Activated CD4-positive, alpha-beta T cell treated with anti-CD3 and anti-CD28 coated beads, Interleukin-10, Interleukin-2, amounts not matched to agents 100 ng/mL and 50 ng/mL, durations not matched to agents 16 hours and 8 hours (primary cell): ENCODE results near the gene NRF1.
"Not testable (repeated sequence)": the region's sequence is repeated elsewhere in the genome, so short reads cannot be mapped to it uniquely, and the experiment has no call there.

ENCODE experiments used
- DNase-seq: peaks from one replicate; pipeline ENCODE4 v3.0.0-alpha.2; 2020

NRF1 gene

DNA sequence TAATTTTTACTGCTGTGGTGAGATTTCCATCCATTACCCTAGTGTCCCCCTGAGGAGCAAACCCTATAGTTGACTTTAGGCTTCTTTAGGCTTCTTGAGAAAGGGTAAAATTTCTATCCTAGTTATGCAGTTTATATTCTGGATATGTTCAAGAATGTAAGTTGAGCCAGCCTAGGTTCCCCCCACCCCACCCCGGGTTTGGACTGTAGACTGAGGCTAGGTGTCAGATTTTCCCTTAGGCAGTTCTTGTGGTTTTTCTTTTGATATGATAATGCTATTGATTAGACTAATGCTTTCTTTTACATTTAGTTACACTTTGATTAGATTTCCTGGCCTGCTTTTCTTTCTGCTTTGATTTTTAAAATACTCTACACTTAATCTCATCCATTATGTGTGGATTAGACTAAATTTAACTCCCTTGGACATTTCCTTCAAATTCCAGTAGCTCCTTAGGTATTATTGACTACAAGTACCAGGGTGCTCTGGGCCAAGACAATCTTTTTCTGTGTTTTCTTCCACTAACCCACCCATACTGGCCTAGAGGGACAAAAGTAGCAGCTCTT, 37.7 kb downstream of the NRF1 start:
- DNase-seq, result peak; percentile 23

DNA sequence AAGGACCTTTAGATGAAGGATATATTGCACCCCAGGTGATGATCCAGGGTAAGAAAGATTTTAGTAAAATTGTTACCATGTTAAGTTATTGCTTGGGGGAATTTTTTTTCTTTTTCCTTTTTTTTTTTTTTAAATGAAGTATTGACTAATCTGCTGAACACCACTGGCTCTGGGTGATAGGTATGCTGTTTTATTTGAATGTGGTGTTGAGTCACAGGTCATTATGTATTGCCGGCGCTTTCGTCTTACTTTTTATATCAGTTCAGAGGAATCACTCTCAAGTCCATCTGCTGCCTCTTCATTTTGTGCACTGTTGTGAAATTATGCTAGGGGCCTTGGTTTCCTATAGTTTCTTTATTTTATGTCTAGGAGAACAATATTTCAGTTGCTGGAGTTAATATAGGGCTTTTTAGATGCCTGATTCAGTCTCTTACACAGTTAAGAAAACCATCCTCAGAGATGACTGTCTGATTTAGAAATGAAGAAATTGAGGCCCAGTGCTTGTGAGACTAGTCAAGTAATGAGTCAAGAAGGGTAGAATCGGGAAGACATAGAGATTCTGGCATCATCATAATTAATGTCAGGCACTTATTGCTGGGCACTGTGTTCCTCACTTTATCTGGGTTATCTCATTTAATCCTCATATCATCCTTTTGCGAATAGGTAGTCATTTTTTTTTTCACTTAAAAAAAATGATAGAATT, 38.7 kb downstream of the NRF1 start:
- DNase-seq, result peak; percentile 71

DNA sequence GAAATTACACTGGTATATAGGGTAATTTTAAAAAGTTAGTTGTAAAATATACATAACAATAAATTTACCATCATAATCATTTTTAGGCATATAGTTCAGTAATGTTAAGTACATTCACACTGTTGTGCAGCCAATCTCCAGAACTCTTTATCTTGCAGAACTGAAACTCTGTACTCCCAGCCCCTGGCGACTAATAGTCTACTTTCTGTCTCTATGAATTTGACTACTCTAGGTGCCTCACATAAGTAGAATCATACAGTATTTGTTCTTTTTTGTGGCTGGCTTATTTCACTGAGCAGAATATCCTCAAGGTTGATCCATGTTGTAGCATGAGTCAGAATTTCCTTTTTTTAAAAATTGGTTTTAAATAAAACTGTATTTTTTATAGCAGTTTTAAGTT, 41.4 kb downstream of the NRF1 start:
- peak; percentile 28 for DNase-seq

DNA sequence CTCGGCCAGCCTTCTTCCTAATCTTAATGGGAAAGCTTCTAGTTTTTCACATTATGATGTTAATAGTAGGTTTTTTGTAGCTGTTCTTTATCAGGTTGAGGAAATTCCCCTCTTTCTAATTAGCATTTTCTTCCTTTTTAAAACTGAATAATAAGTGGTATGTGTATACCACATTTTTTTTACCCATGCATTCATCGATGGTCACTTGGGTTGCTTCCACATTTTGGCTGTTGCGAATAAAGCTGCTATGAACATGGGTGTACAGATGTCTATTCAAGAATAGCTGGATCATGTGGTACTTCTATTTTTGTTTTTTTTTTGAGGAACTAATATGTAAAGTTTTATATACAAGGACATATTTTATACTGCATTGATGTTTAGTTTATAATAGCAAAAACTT, 44.3 kb downstream of the NRF1 start:
- DNase-seq, result no peak

DNA sequence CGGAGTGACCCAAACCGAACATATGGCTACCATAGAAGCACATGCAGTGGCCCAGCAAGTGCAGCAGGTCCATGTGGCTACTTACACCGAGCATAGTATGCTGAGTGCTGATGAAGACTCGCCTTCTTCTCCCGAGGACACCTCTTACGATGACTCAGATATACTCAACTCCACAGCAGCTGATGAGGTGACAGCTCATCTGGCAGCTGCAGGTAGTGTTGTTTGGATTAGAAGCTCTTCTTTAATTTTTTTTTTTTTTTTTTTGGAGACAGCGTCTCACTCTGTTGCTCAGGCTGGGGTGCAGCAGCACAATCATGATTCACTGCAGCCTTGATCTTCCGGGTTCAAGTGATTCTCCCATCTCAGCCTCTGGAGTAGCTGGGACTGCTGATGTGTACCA, 45.8 kb downstream of the NRF1 start:
- DNase-seq, result no peak

DNA sequence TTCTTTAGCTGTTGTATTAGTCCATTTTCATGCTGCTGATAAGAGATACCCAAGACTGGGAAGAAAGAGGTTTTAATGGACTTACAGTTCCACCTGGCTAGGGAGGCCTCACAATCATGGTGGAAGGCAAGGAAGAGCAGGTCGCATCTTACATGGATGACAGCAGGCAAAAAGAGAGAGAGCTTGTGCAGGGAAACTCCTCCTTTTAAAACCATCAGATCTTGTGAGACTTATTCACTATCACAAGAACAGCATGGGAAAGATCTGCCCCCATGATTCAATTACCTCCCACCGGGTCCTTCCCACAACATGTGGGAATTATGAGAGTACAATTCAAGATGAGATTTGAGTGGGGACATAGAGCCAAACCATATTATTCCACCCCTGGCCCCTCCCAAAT, 48.4 kb downstream of the NRF1 start:
- DNase-seq, result not testable (repeated sequence)

DNA sequence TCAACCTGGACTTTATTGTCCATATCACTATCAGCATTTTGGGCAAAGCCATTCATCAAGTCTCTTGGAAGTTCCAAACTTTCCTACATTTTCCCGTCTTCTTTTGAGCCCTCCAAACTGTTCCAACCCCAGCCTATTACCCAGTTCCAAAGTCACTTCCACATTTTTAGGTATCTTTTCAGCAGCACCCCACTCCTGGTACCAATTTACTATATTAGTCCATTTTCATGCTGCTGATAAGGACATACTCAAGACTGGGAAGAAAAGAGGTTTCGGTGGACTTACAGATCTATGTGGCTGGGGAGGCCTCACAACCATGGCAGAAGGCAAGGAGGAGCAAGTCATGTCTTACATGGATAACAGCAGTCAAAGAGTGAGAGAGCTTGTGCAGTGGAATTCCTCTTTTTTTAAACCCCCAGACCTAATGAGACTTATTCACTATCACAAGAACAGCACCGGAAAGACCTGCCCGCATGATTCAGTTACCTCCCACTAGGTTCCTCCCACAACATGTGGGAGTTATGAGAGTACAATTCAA, 50.2 kb downstream of the NRF1 start:
- DNase-seq, result no peak

DNA sequence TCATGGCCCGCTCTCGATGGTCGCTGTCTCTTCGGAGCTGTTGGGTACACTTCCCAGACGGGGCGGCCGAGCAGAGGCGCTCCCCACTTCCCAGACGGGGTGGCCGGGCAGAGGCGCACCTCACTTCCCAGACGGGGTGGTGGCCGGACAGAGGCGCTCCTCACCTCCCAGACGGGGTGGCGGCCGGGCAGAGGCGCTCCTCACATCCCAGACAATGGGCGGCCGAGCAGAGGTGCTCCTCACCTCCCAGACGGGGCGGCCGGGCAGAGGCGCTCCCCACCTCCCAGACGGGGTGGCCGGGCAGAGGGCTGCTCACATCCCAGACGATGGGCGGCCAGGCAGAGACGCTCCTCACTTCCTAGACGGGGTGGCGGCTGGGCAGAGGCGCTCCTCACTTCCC, 51.7 kb downstream of the NRF1 start:
- DNase-seq, result not testable (repeated sequence)

DNA sequence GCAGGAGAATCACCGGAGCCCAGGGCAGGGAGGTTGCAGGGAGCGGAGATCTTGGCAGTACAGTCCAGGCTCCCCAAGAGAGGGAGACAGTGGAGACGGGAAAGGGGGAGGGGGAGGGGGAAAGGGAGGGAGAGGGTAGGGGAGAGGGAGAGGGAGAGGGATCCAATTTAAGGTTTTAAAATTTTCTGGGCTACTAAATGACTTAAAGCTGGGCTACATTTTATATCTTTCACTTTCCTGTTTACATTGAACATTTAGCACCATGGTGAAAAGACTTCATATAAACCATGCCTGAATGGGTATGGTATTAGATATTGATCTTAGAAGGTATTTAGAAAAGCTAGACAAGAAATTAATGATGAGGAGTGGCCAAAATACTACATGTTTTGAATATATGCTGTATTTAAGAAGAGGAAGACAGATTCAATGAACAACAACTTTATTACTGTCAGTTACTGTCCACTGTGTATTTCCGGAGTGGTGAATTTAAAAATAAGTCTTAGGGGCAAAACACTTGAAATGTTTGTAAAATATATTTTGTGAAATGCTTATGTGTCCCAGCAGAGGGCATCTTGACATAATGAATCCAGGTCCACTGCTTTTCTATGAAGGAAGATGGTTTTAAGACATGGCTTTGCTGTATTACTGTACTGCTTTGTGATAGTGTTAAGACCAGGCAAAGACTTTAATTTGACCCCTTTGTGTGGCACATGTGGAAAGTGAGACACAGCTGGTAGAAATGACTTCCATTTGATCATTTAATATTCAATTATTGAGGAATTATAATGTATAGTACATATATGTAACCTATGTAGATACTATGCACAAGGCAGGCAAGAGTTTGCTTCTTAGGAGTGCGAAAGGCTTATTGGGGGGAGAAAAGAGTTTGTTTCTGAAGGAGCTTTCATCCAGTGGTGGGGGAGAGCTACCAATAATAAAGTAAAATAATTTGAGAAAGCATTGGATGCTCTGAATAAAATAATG, 52.8 kb downstream of the NRF1 start:
- DNase-seq, result peak; percentile 39

DNA sequence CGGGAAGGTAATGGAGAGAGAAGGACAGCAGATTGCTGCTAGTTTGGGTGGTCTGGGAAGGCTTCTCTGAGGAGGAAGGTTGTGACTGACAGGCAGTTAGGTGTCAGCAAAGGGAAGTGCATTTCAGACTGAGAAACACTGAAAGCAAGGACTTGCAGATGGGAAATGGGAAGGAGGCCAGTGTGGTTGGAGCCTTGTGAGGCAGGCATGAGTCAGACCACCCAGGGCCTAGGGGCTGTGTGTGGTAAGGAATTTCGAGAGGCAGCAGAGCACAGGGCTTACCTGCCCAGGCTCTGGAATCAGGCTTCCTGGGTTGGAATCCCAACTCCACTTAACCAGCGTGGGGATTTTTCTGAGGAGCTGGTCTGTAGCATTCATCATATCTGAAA, 53.5 kb downstream of the NRF1 start:
- no peak for DNase-seq

DNA sequence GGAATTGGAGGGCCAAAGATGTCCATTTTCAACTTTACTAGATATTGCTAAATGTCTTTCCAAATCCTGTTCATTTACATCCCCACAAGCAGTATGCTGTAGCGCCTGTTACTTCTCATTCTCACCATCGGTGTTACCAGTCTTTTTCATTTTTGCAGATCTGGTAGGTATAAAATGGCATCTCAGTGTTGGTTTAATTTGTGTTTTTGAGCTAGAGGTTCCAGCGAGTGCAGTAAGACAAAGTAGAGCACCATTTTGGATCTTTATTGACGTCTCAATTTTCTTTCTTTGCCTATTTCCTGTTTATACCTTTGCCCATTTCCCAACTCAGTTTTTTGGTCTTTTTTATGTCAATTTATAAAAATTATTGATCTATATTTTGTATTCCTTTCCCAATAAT, 55.6 kb downstream of the NRF1 start:
- DNase-seq, result no peak

DNA sequence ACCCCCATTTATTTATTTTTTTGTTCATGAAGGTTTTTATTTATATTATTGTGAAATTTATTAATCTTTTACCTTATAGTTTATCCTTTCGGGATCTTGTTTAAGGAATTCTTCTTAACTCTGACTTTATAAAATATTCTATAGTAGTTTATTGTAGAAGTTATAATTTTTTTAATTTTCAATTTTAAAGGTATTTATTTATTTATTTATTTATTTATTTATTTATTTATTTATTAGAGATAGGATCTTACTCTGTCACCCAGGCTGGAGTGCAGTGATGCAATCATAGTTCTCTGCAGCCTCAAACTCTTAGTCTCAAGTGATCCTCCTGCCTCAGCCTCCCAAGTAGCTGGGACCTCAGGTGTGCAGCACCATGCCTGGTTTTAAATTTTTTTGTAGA, 56.0 kb downstream of the NRF1 start:
- DNase-seq, result no peak

DNA sequence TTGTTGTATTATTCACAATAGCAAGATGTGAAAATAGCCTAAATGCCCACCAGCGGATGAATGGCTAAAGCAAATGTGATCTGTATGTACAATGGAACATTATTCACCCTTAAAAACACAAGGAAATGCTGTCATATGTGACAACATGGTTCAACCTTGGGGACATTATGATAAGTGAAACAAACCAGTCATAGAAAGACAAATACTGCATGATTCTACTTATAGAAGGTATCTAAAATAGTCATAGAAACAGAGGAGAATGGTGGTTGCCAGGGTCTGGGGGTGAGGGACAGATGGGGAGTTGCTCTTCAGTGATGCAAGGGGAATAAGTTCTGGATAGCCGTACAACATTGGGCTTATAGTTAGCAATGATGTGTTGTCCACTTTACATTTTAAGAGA, 58.4 kb downstream of the NRF1 start:
- DNase-seq, result no peak

DNA sequence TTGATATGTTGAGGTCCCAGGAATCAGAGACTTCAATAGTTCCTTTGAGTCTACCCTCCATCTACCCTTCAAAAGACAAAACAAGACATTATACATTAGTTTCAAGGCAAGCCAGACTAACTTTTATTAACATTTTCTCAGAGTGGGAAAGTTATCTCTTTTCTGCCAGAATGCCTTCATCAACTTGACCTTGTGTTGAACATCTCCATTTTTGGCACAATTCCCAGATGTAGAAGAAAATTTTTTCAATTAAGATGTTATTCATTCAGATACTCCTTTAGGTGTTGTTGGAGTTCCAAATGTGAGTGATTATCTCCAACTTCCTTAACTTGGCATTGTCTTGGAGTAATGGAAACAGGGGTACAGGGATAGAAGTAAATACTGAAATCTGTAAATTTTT, 59.1 kb downstream of the NRF1 start:
- DNase-seq, result no peak

DNA sequence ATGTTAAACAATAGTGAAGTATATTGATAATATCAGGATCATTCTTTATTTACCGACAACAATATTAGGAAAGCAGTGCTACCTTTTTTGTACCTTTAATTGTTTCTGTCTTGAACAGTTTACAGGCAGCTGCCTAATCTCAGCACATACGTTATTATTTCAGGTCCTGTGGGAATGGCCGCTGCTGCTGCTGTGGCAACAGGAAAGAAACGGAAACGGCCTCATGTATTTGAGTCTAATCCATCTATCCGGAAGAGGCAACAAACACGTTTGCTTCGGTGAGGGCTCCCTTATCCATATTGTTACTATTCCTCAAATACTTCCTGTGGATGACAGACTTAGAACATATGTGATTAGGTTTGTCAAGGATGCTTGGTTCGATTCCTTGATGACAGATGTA, 59.7 kb downstream of the NRF1 start:
- DNase-seq, result no peak

DNA sequence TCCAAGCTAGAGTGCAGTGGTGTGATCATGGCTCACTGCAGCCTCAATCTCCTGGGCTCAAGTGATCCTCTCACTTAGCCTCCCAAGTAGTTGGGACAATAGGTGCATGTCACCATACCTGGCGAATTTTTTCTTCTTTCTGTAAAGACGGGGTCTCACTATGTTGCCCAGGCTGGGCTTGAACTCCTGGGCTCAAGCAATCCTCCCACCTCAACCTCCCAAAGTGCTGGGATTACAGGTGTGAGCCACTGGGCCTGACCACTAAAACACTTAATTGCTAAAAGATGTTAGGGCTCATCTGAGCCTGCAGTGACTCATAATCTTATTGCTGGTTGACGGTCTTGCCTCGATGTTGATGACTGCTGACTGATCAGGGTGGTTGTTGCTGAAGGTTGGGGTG, 63.0 kb downstream of the NRF1 start:
- not testable (repeated sequence) for DNase-seq

DNA sequence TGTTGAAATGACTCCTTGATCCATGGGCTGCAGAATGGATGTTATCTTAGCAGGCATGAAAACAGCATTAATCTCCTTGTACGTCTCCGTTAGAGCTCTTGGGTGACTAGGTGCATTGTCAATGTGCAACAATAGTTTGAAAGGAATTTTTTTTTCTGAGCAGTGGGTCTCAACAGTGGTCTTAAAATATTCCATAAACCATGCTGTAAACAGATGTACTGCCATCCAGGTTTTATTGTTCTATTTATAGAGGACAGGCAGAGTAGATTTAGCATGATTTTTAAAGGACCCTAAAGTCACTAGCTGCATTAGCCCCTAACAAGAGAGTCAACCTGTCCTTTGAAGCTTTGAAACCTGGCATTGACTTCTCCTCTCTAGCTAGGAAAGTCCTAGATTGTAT, 64.0 kb downstream of the NRF1 start:
- DNase-seq, result no peak

DNA sequence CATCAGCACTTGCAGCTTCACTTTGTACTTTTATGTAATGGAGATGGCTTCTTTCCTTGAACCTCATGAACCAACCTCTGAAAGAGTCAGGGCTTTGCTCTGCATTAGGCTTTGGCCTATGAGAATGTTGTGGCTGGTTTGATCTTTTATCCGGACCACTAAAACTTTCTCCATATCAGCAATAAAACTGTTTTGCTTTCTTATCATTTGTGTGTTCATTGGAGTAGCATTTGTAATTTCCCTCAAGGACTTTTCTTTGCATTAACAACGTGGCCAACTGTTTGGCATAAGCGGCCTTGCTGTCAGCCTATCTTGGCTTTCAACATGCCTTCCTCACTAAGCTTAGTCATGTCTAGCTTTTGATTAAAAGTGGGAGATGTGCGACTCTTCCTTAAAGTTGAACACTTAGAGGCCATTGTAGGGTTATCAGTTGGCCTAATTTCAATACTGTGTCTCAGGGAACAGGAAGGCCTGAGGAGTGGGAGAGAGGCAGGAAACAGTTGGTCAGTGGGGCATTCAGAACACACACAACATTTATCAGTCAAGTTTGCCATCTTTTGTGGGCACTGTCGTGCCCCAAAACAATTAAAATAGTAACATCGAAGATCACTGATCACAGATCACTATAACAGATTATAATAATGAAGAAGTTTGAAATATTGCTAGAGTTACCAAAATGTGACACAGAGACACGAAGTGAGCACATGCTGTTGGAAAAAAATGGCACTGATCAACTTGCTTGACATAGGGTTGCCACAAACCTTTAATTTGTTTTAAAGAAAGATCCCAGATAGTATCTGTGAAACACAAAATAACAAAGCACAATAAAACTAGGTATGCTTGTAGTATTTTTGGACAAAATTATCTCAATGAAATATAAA, 64.7 kb downstream of the NRF1 start:
- DNase-seq, result no peak

DNA sequence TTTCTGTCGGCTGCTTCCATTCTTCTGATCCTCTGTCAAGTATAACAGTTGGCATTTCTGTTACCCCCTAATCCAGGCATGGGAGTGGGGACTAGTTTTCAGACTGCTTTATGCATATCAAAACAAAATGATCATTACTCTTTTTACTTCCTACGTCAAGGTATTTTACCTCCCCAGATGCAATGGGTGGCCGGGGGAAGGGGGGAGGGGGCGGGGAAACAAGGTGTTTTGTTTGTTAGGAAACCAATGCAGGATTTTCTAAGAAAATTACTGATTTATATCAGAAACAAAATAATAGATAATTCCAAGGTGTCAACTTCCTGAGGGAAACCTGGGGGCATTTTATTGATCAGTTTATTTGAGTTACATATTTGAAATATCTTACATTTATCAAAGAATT, 66.3 kb downstream of the NRF1 start:
- DNase-seq, result no peak

DNA sequence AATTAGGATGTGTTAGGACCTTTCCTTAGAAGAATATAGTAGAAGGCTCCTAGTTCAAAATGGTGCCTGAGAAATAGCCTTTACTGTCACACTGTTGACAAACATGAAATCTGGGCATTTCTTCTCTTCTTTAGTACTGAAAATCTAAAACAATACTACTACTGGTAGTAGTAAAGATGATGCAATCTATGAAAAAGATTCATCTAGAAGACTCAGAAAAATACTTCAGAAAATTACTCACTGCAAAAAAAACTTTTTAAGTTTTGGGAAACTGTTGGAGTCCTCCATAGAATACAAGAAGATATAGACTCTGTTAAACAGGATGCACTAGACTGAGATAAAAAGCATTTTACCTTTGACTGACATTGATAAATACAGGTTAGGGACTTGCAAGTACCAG, 67.1 kb downstream of the NRF1 start:
- no peak for DNase-seq

DNA sequence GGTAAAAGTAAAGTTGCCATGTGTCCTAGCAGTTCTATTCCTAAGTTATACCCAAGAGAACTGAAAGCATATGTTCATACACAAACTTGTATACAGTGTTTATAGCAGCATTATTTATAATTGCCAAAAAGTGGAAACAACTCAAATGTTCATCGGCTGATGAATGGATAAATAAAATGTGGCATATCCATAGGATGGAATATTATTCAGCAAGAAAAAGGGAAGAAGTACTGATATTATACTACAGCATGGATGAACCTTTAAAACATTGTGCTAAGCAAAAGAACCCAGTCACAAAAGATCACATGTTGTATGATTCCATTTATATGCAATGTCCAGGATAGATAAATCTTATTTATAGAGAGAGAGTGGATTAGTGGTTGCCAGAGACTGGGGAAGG, 68.9 kb downstream of the NRF1 start:
- DNase-seq, result no peak

DNA sequence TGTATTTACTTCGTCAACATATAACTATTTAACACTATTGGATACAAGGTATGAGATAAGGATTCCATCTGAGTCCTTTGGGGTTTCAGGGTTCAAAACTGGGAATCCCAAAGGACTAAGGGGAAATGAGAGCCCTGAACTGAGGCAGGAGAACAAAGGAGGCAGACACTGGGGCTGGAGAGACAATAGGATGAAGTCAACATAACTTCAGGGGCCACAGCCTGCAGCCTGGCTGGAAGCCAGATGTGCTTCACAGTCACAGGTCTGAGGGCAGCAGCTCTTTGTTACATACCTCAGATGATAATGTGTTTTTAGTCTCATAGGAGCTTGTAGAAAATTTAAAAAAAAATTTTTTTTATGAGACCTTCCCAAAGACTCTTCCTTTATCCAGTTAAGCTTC, 73.3 kb downstream of the NRF1 start:
- no peak for DNase-seq

DNA sequence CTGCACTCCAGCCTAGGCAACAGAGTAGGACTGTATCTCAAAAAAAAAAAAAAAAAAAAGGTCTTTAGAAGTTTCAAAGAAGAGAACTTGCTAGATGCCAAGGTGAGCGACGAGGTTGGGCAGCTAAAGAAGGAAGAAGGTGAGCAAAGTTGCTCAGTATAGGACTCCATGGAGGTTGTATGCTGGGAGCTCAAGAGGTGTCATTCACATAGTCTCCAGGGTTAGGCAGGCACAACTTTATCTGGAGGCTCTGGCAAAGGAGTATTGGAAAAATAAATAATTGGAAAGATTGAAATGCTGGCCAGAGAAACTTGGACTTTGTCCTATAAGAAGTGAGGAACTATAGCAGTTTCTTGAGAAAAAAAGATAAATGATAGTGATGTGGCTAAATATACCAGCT, 74.5 kb downstream of the NRF1 start:
- no peak for DNase-seq
